PFSK-1 (cell line): ENCODE results near the gene CNN3.

Experiments used
- FOXP2 ChIP-seq: optimal IDR thresholded peaks from 2 replicates; pipeline ENCODE3; 2011; ENCODE audit warnings: borderline replicate concordance, control low read depth, inconsistent platforms; ENCODE audit not compliant: insufficient read depth; ENCODE audit errors: extremely low read length, extremely low read depth
- POLR2AphosphoS5 ChIP-seq: IDR thresholded peaks from 2 replicates; pipeline ENCODE4 v1.6.1; 2012; ENCODE audit warnings: low read depth, mild to moderate bottlenecking, control low read depth, low read length, moderate library complexity
- REST ChIP-seq, 2 experiments: IDR thresholded peaks; 2 replicates each; pipeline versions ENCODE4 v1.6.1 to v1.8.0; 2011 to 2012; ENCODE audit warnings: low read depth in 2 of 2, low read length in 2 of 2, control low read depth in 1 of 2, inconsistent platforms in 1 of 2, mild to moderate bottlenecking in 1 of 2, moderate library complexity in 1 of 2; ENCODE audit not compliant: insufficient read depth in 1 of 2
- SIN3A ChIP-seq: IDR thresholded peaks from 2 replicates; pipeline ENCODE4 v1.6.1; 2012; ENCODE audit warnings: mild to moderate bottlenecking, low read length, moderate library complexity, borderline replicate concordance; ENCODE audit not compliant: insufficient read depth
- TAF1 ChIP-seq: IDR thresholded peaks from 2 replicates; pipeline ENCODE4 v1.6.1; 2012; ENCODE audit warnings: low read length, control low read depth, borderline replicate concordance; ENCODE audit not compliant: insufficient read depth

Gene CNN3

GRCh38 chr1:94864821-94865220, 62.1 kb downstream of the CNN3 start:
- TF ChIP-seq REST (IDR thresholded peaks at IDR 0.05; ENCODE audit: insufficient read depth in 1 of 2, low read depth in 2 of 2, low read length in 2 of 2) = no peak
- TF ChIP-seq POLR2AphosphoS5 = no peak
- no peak for TF ChIP-seq FOXP2
- TF ChIP-seq TAF1 = no peak
- TF ChIP-seq SIN3A = no peak

- TF ChIP-seq FOXP2 (no peak), REST (IDR thresholded peaks at IDR 0.05; ENCODE audit: insufficient read depth in 1 of 2, low read depth in 2 of 2, low read length in 2 of 2) (no peak), POLR2AphosphoS5 (no peak), SIN3A (no peak)
Measured at GRCh38 chr1:94863919-94864318, 63.0 kb downstream of the CNN3 start.

- TF ChIP-seq SIN3A (no peak), TAF1 (no peak), FOXP2 (no peak), POLR2AphosphoS5 (no peak), REST (IDR thresholded peaks at IDR 0.05; ENCODE audit: insufficient read depth in 1 of 2, low read depth in 2 of 2, low read length in 2 of 2) (no peak)
Measured at GRCh38 chr1:94863297-94863911, 63.5 kb downstream of the CNN3 start.

GRCh38 chr1:94862718-94863117, 64.2 kb downstream of the CNN3 start:
- TF ChIP-seq TAF1 = no peak
- no peak for TF ChIP-seq SIN3A
- TF ChIP-seq POLR2AphosphoS5 = no peak
- no peak for TF ChIP-seq REST (IDR thresholded peaks at IDR 0.05; ENCODE audit: insufficient read depth in 1 of 2, low read depth in 2 of 2, low read length in 2 of 2)
- TF ChIP-seq FOXP2 = no peak

GRCh38 chr1:94859174-94859573, 67.7 kb downstream of the CNN3 start:
- TF ChIP-seq FOXP2 (no peak), SIN3A (no peak), POLR2AphosphoS5 (no peak), REST (IDR thresholded peaks at IDR 0.05; ENCODE audit: insufficient read depth in 1 of 2, low read depth in 2 of 2, low read length in 2 of 2) (no peak), TAF1 (no peak)
